Kidney capillary endothelial cell (primary cell): ENCODE measurements around the gene TCTN3.
"Not testable (repeated sequence)": the region's sequence is repeated elsewhere in the genome, so short reads cannot be mapped to it uniquely, and the experiment has no call there.

Source experiments
- DNase-seq: peaks from one replicate; pipeline ENCODE4 v3.0.0-alpha.2; 2018; ENCODE audit warnings: low spot score

The TCTN3 gene

GRCh38 chr10:95693668-95694534, at the start of gene TCTN3:
Gene TCTN3 (minus strand): TSS chr10:95693927. CDS start chr10:95693899, 28 bp downstream.
- DNase-seq: peak; percentile 100

- DNase-seq: no peak
These were observed 49.3 kb upstream of the TCTN3 start for GRCh38 chr10:95742962-95743535.

- DNase-seq: peak; percentile 65
These were observed 48.8 kb upstream of the TCTN3 start for GRCh38 chr10:95742485-95742884.

GRCh38 chr10:95741807-95742467, 48.2 kb upstream of the TCTN3 start:
- peak; percentile 81 for DNase-seq

GRCh38 chr10:95739056-95739455, 45.3 kb upstream of the TCTN3 start:
- DNase-seq: no peak

- not testable (repeated sequence) for DNase-seq
These were observed 39.2 kb upstream of the TCTN3 start for GRCh38 chr10:95732907-95733306.

- no peak for DNase-seq
These were observed 36.5 kb upstream of the TCTN3 start for GRCh38 chr10:95730233-95730632.

GRCh38 chr10:95729323-95730055, 35.8 kb upstream of the TCTN3 start:
- DNase-seq: no peak

- DNase-seq: no peak
These were observed 34.8 kb upstream of the TCTN3 start for GRCh38 chr10:95728526-95728925.

- not testable (repeated sequence) for DNase-seq
These were observed 28.8 kb upstream of the TCTN3 start for GRCh38 chr10:95722496-95722895.

GRCh38 chr10:95720745-95721144, 27.0 kb upstream of the TCTN3 start:
- not testable (repeated sequence) for DNase-seq

- DNase-seq: no peak
These were observed 23.1 kb upstream of the TCTN3 start for GRCh38 chr10:95716866-95717265.

GRCh38 chr10:95716466-95716865, 22.7 kb upstream of the TCTN3 start:
- DNase-seq: no peak

- no peak for DNase-seq
These were observed 17.8 kb upstream of the TCTN3 start for GRCh38 chr10:95711492-95711891.

- no peak for DNase-seq
These were observed 13.3 kb upstream of the TCTN3 start for GRCh38 chr10:95706990-95707389.

- no peak for DNase-seq
These were observed 12.8 kb upstream of the TCTN3 start for GRCh38 chr10:95706573-95706972.

- no peak for DNase-seq
These were observed 4.7 kb upstream of the TCTN3 start for GRCh38 chr10:95698415-95698814.

GRCh38 chr10:95697429-95697828, 3.7 kb upstream of the TCTN3 start:
- DNase-seq: no peak

GRCh38 chr10:95694665-95695064, 938 bp upstream of the TCTN3 start:
- DNase-seq: no peak

GRCh38 chr10:95693071-95693667, 558 bp downstream of the TCTN3 start:
- peak; percentile 3 for DNase-seq

GRCh38 chr10:95691281-95691680, 2.4 kb downstream of the TCTN3 start:
- DNase-seq: no peak

GRCh38 chr10:95688648-95689047, 5.1 kb downstream of the TCTN3 start:
- DNase-seq: no peak
